Nephron (organoid): Measurements from ENCODE around the gene TACC2.
A peak's percentile ranks its signal among the peaks of the same experiment; 100 is the strongest.

Experiments
- H3K27ac Mint-ChIP-seq, 3 experiments: 2 replicates each; pipeline ENCODE4 v1.8.0; 2020; ENCODE audit warnings: mixed read lengths in 3 of 3, mild to moderate bottlenecking in 2 of 3, moderate library complexity in 1 of 3
- H3K27me3 Mint-ChIP-seq: 2 replicates; pipeline ENCODE4 v1.8.0; 2021; ENCODE audit warnings: low read depth, mild to moderate bottlenecking, moderate library complexity, mixed read lengths
- H3K36me3 Mint-ChIP-seq: 2 replicates; pipeline ENCODE4 v1.8.0; 2020; ENCODE audit warnings: low read depth, mixed read lengths
- H3K4me1 Mint-ChIP-seq: 2 replicates; pipeline ENCODE4 v1.8.0; 2020; ENCODE audit warnings: mixed read lengths
- H3K4me3 Mint-ChIP-seq, 3 experiments: 2 replicates each; pipeline ENCODE4 v1.8.0; 2020; ENCODE audit warnings: mild to moderate bottlenecking in 3 of 3, mixed read lengths in 3 of 3, moderate library complexity in 2 of 3
- H3K9me3 Mint-ChIP-seq: 2 replicates; pipeline ENCODE4 v1.8.0; 2020; ENCODE audit warnings: mixed read lengths
- TF ChIP-seq, protein P1 (sequence below), 3 experiments: fragments of 200-600 bp; sonication (generic); IDR thresholded peaks; one replicate each; pipeline ENCODE4 v1.5.0; 2021; ENCODE audit warnings: antibody characterized with exemption in 3 of 3; ENCODE audit not compliant: unreplicated experiment in 3 of 3

The TACC2 gene

DNA sequence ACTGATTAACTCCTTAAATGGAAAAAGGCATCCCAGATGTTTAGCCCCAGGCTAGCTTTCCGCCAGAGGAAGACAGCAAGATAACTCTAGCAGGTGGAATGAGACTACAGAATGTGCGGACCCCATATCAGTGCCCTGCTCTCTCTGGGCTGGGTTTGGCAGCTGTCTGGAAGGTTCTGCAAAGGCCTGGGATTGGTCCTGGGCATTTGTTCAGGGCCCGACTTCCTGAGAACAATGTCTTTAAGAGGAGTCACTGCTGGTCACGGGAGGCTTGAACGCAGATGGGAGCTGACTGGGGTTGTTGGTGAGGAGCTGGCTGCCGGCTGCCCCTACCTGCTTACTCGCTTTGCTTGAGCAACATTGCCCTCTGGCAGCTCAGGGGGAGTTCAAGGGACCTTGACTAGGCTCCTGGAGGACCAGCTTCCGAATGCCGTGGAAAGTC, 151.5 kb downstream of the TACC2 start:
- H3K9me3 Mint-ChIP-seq, result peaks cover 2% of the 10 kb centered on the region
- peaks cover 72% of the 10 kb centered on the region for H3K4me1 Mint-ChIP-seq
- no peak overlapping the region for H3K4me3 Mint-ChIP-seq
- peak overlapping the region; percentile 26 to 71 (median 34) for H3K27ac Mint-ChIP-seq
- TF ChIP-seq, protein P1, sequence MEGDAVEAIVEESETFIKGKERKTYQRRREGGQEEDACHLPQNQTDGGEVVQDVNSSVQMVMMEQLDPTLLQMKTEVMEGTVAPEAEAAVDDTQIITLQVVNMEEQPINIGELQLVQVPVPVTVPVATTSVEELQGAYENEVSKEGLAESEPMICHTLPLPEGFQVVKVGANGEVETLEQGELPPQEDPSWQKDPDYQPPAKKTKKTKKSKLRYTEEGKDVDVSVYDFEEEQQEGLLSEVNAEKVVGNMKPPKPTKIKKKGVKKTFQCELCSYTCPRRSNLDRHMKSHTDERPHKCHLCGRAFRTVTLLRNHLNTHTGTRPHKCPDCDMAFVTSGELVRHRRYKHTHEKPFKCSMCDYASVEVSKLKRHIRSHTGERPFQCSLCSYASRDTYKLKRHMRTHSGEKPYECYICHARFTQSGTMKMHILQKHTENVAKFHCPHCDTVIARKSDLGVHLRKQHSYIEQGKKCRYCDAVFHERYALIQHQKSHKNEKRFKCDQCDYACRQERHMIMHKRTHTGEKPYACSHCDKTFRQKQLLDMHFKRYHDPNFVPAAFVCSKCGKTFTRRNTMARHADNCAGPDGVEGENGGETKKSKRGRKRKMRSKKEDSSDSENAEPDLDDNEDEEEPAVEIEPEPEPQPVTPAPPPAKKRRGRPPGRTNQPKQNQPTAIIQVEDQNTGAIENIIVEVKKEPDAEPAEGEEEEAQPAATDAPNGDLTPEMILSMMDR (IDR thresholded peaks at IDR 0.05; ENCODE audit: unreplicated experiment in 3 of 3), result no peak
- peaks cover 10% of the 10 kb centered on the region for H3K27me3 Mint-ChIP-seq
- H3K36me3 Mint-ChIP-seq, result peaks cover 28% of the 10 kb centered on the region

DNA sequence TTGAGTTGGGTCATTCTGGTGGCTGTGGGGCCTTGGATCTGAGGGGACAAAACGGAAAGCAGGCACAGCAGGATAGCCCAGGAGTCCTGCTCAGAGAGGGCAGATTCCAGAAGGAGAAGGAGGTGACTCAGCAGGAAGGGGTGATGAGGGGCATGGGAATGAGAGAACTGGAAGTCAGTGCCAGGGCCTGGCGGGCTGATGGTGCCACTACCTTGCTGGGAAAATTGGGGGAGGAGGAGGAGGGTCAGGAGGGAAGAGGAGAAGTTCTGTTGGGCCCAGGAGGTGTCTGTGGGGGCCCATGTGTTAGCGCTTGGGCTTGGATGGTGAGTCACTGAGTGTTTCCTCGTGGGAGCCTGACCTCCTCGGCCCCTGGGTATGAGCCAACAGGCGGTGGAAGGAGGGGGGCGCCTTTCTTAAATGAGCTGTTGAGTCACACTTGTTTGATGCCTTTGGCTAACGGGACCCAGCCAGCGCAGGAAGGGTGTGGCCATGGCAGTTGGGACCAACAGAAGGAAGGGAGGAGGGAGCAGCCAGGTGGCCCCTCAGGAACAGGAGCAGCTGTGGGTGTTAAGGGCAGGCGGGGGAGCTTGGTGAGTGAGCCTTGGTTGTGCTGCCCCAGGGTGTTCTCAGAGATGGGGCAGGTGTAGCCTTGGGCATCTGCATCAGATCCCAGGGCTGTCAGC, 152.1 kb downstream of the TACC2 start:
- TF ChIP-seq, protein P1 (IDR thresholded peaks at IDR 0.05; ENCODE audit: unreplicated experiment in 3 of 3), result no peak
- Mint-ChIP-seq H3K27me3 (peaks cover 10% of the 10 kb centered on the region), H3K36me3 (peaks cover 31% of the 10 kb centered on the region), H3K27ac (peak overlapping the region; percentile 34 to 71 (median 49)), H3K4me1 (peaks cover 75% of the 10 kb centered on the region), H3K9me3 (peaks cover 2% of the 10 kb centered on the region), H3K4me3 (no peak overlapping the region)

DNA sequence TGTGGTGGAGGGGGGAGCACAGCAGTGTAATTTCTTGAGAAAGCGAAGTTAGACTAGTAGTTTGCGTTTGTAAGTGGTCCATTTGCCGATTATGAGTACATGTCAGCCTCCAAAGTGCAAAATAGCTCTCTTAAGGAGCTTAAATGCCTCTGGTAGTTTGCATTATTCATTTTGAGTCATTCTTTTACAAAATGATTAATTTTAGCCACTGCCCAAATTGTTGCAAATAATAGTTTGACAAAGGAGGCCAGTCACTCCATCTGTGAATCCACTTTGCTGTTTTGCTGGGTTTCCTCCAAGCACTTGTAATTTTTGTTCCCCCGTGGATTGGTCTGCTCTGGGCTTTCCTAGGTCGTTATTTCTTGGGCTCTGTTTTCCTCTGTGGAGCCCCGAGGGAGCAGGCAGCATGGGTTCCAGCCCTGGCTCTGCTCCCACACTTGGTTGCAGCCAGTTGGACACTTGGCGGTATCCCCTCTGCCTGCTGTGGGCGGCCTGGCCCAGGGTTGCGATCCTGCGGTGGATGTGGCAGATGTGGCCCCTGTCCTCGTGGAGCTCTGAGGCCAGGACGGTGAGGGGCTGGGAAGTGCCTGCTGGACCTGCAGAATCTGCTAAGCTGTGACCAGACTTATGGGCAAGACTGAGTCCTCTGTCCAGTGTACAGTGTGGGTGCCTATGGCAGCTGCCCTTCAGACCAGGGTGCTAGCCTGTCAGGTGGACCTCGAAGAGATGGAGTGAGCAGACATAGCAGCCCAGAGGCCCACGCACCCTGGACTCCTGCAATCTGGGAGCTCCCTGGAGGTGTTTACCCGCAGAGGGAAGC, 153.1 kb downstream of the TACC2 start:
- H3K27ac Mint-ChIP-seq, result peak overlapping the region; percentile 34 to 49 (median 45)
- H3K27me3 Mint-ChIP-seq, result peaks cover 10% of the 10 kb centered on the region
- no peak overlapping the region for H3K4me3 Mint-ChIP-seq
- TF ChIP-seq, protein P1 (IDR thresholded peaks at IDR 0.05; ENCODE audit: unreplicated experiment in 3 of 3), result no peak
- H3K9me3 Mint-ChIP-seq, result peaks cover 2% of the 10 kb centered on the region
- H3K4me1 Mint-ChIP-seq, result peaks cover 84% of the 10 kb centered on the region
- H3K36me3 Mint-ChIP-seq, result peaks cover 41% of the 10 kb centered on the region

DNA sequence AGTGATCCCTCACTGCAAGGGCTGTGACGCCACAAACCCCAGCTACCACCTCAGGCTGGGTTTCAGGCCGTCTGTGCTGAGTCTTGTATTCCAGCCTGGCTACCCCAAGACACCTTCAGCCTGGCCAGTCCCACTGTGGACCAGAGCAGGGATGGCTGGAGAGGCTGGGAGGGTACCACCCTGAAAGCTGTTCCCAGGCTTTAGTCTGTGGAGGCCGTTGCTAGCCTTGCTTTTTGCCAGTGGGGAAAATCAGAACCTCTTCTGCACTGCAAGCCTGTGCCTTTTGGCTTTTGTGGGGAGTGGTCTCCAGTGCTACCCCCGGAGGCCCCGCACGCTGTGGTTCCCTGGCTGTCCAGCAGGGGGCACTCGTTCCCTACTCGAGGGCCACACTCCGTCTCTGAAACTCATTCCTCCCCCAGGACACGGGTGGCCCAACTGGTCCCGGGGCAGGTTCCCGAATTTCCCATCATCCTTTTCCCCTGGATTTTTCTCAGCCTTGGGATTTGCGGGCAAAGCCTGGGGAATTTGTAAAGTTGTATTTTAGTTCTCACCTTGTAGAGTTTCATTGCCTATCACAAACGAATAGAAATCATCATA, 153.8 kb downstream of the TACC2 start:
- H3K27ac Mint-ChIP-seq, result peak overlapping the region in 2 of 3 experiments; percentile 48 to 70
- peak overlapping the region in 1 of 3 experiments; percentile 9 for H3K4me3 Mint-ChIP-seq
- TF ChIP-seq, protein P1 (IDR thresholded peaks at IDR 0.05; ENCODE audit: unreplicated experiment in 3 of 3), result peak; percentile 93 to 96 (median 94)
- peaks cover 90% of the 10 kb centered on the region for H3K4me1 Mint-ChIP-seq
- H3K36me3 Mint-ChIP-seq, result peaks cover 46% of the 10 kb centered on the region
- peaks cover 10% of the 10 kb centered on the region for H3K27me3 Mint-ChIP-seq
- peaks cover 2% of the 10 kb centered on the region for H3K9me3 Mint-ChIP-seq

DNA sequence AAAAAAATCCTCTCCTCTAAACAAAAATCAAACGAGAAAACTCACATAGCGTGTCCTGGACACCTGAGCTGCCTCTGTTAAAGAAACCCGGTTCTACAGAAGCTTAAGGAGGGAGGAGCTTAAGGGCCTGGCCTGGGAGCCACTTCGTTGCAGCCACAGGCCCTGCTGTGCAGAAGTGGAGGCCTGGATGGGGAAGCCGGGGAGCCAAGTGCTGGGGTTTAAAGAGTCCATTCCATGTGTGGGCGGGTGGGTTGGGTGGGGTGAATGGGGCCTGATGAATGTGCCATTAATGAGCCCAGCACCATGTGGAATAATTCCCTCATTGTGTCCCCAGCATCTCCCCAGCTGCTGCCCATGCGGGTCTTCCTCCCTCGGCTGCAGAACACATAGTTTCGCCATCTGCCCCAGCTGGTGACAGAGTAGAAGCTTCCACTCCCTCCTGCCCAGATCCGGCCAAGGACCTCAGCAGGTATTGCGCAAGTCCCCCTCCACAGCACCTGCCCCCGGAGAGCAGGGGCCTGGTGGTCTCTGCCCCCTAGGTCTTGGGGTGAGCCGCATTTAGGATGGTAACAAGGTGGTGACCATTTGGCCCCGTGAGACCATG, 154.4 kb downstream of the TACC2 start:
- H3K4me3 Mint-ChIP-seq, result peak overlapping the region in 1 of 3 experiments; percentile 9
- TF ChIP-seq, protein P1 (IDR thresholded peaks at IDR 0.05; ENCODE audit: unreplicated experiment in 3 of 3), result no peak
- peaks cover 10% of the 10 kb centered on the region for H3K27me3 Mint-ChIP-seq
- H3K27ac Mint-ChIP-seq, result peak overlapping the region; percentile 48 to 70 (median 69)
- H3K4me1 Mint-ChIP-seq, result peaks cover 91% of the 10 kb centered on the region
- peaks cover 2% of the 10 kb centered on the region for H3K9me3 Mint-ChIP-seq
- H3K36me3 Mint-ChIP-seq, result peaks cover 44% of the 10 kb centered on the region
